ENCODE data around the gene FNDC1. TPM values are rescaled to one million over a fixed set of nuclear protein-coding genes. Genes with fewer than 3 reads are reported as not detected.

Gene FNDC1
- total RNA-seq, 1 donor from 2014 or later = 0.49 TPM

DNA sequence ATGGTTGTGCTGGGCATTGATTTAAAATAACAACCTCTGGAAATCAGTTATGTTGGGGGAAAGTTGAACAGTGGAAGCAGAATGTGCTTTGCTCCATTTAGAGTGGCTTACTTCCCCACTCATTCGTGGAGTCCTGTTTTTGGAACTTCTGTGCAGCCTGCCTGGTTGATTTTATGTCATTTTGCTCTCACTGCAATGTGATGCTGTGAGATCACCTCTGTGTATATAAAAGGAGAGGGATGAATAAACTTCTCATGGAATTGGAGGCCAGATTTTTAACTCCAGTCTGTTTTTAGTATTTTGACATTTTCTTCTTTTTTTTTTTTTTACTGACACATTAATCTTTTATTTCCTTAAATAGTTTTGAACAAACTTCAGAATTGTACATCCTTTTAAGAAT lies 139.0 kb downstream of the FNDC1 start:
- Histone ChIP-seq H3K4me3 (no peak overlapping the region), H3K36me3 (no peaks in the 10 kb centered on the region), H3K4me1 (peaks cover 5% of the 10 kb centered on the region), H3K27me3 (no peaks in the 10 kb centered on the region), H3K27ac (no peak overlapping the region), H3K9me3 (no peaks in the 10 kb centered on the region)
- no peak for TF ChIP-seq POLR2A (IDR thresholded peaks at IDR 0.05)
- TF ChIP-seq, protein P1, sequence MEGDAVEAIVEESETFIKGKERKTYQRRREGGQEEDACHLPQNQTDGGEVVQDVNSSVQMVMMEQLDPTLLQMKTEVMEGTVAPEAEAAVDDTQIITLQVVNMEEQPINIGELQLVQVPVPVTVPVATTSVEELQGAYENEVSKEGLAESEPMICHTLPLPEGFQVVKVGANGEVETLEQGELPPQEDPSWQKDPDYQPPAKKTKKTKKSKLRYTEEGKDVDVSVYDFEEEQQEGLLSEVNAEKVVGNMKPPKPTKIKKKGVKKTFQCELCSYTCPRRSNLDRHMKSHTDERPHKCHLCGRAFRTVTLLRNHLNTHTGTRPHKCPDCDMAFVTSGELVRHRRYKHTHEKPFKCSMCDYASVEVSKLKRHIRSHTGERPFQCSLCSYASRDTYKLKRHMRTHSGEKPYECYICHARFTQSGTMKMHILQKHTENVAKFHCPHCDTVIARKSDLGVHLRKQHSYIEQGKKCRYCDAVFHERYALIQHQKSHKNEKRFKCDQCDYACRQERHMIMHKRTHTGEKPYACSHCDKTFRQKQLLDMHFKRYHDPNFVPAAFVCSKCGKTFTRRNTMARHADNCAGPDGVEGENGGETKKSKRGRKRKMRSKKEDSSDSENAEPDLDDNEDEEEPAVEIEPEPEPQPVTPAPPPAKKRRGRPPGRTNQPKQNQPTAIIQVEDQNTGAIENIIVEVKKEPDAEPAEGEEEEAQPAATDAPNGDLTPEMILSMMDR (IDR thresholded peaks at IDR 0.05) = no peak
- no peak for TF ChIP-seq POLR2AphosphoS5 (IDR thresholded peaks at IDR 0.05; ENCODE audit: insufficient read depth in 1 of 2, low read depth in 1 of 2)
- DNase-seq (ENCODE audit: extremely low spot score in 2 of 2) = no peak
- intact Hi-C loops (cut with DNase I) = no loop called here

DNA sequence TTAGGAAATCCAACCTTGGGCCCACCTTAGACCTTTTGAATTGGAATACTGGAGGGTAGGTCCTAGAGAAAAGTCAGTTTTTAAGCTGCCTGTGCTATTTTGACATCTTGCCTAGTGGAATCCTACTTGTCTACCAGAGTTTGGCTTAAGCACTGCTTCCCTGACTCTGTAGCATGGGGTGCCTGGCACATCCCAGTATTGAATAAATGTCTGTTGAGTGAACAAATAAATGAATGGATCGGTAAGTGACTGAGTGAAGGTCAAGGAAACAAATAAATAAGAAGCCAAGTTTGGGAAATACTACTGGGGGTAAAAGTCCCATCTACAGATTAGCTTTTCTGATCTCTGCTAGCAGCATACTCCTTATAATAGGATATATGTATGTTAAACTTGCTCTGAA lies 140.5 kb downstream of the FNDC1 start:
- Histone ChIP-seq H3K4me3 (no peak overlapping the region), H3K9me3 (no peaks in the 10 kb centered on the region), H3K36me3 (no peaks in the 10 kb centered on the region), H3K27me3 (no peaks in the 10 kb centered on the region), H3K4me1 (peaks cover 5% of the 10 kb centered on the region), H3K27ac (no peak overlapping the region)
- intact Hi-C loops (cut with DNase I) = no loop called here
- TF ChIP-seq POLR2AphosphoS5 (IDR thresholded peaks at IDR 0.05; ENCODE audit: insufficient read depth in 1 of 2, low read depth in 1 of 2) (no peak), POLR2A (IDR thresholded peaks at IDR 0.05) (no peak)
- TF ChIP-seq, protein P1 (IDR thresholded peaks at IDR 0.05) = no peak
- DNase-seq (ENCODE audit: extremely low spot score in 2 of 2) = no peak

- no peaks in the 10 kb centered on the region for H3K27me3 ChIP-seq
- intact Hi-C loops (cut with DNase I) = no loop called here
Observed at GRCh38 chr6:159311618-159312017, 142.4 kb downstream of the FNDC1 start.

DNA sequence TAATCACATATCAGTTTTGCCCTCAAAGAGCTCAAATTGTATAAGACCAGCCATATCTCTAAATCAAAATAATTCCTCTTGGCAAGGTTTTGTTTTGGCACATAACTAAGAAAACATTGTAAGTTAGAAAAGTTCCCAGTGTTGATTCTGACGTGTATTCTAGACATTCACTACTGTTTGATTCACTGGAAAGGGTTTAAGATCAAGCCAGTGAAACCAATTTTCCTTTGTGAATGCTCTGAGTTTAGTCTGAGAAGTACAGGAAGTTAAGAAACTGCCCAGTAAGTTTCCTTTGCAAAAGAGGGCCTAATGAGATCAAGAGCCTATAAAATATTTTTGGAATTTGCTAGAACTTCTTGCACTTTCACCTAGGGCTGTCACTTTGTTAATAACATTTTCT lies 143.0 kb downstream of the FNDC1 start:
- Histone ChIP-seq H3K36me3 (no peaks in the 10 kb centered on the region), H3K4me1 (peaks cover 5% of the 10 kb centered on the region), H3K4me3 (no peak overlapping the region), H3K27me3 (no peaks in the 10 kb centered on the region), H3K9me3 (no peaks in the 10 kb centered on the region), H3K27ac (peak overlapping the region; percentile 28)
- intact Hi-C loops (cut with DNase I) = no loop called here
- no peak for DNase-seq (ENCODE audit: extremely low spot score in 2 of 2)
- TF ChIP-seq POLR2A (IDR thresholded peaks at IDR 0.05) (no peak), POLR2AphosphoS5 (IDR thresholded peaks at IDR 0.05; ENCODE audit: insufficient read depth in 1 of 2, low read depth in 1 of 2) (no peak)
- TF ChIP-seq, protein P1 (IDR thresholded peaks at IDR 0.05) = no peak

More at GRCh38 chr6:159311618-159312017, 142.4 kb downstream of the FNDC1 start:
- TF ChIP-seq POLR2A (IDR thresholded peaks at IDR 0.05) = no peak
- no peak for TF ChIP-seq POLR2AphosphoS5 (IDR thresholded peaks at IDR 0.05; ENCODE audit: insufficient read depth in 1 of 2, low read depth in 1 of 2)
- TF ChIP-seq, protein P1 (IDR thresholded peaks at IDR 0.05) = no peak
- no peak overlapping the region for H3K4me3 ChIP-seq
- no peaks in the 10 kb centered on the region for H3K36me3 ChIP-seq
- H3K9me3 ChIP-seq = no peaks in the 10 kb centered on the region
- no peak for DNase-seq (ENCODE audit: extremely low spot score in 2 of 2)
- H3K4me1 ChIP-seq = peaks cover 5% of the 10 kb centered on the region
- H3K27ac ChIP-seq = peak overlapping the region; percentile 28

DNA sequence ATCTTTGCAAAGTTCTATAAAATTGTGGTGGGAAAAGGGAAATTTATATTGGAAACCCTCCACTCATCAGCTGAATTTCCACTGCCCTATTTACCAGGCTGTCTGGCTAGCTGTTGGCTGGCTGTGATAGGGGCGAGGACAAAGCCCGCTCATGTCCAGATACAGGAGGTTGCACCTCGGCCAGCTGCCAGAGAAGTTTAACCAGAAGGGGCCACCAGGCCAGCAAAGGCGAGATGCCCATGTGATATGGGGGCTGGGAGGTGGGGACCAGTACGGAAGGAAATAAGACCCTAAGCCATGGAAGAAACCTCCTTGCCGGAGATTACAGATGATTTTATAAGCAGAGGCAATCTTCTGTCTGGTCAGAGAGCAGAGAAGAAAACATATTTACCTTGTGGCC lies 143.8 kb downstream of the FNDC1 start:
- H3K4me1 ChIP-seq = peaks cover 5% of the 10 kb centered on the region
- no peaks in the 10 kb centered on the region for H3K9me3 ChIP-seq
- no peaks in the 10 kb centered on the region for H3K27me3 ChIP-seq
- DNase-seq (ENCODE audit: extremely low spot score in 2 of 2) = no peak
- no peaks in the 10 kb centered on the region for H3K36me3 ChIP-seq
- H3K4me3 ChIP-seq = no peak overlapping the region
- no peak overlapping the region for H3K27ac ChIP-seq
- intact Hi-C loops (cut with DNase I) = no loop called here
- TF ChIP-seq POLR2AphosphoS5 (IDR thresholded peaks at IDR 0.05; ENCODE audit: insufficient read depth in 1 of 2, low read depth in 1 of 2) = no peak
- TF ChIP-seq, protein P1 (IDR thresholded peaks at IDR 0.05) = no peak
- TF ChIP-seq POLR2A (IDR thresholded peaks at IDR 0.05) = no peak
